ENCODE measurements around the gene HIGD1A. TPM values are rescaled to one million over a fixed set of nuclear protein-coding genes. Genes with fewer than 3 reads are reported as not detected.

Gene HIGD1A
- total and polyA plus RNA-seq, 10 of the 15 experiments (the other 5 are each of a cell fraction or from before 2014, with no cell fraction given) = 73.9 to 487 (median 175) TPM

- ATAC-seq = no peak
- no peaks in the 10 kb centered on the region; the same call in 1 of the 2 replicates for H3K79me2 ChIP-seq (ENCODE audit: control insufficient read depth, insufficient read depth, low read length)
- intact Hi-C loops (cut with micrococcal nuclease; ENCODE audit: unreplicated experiment) (no loop called here), in situ Hi-C loops (cut with MboI) (no loop called here)
- no peak overlapping the region for H3K27ac ChIP-seq (ENCODE audit: control insufficient read depth, insufficient read depth)
- FAIRE-seq = no peak
- H3K4me2 ChIP-seq (ENCODE audit: control insufficient read depth, insufficient read depth) = no peak overlapping the region
- no peaks in the 10 kb centered on the region for H3K27me3 ChIP-seq (replicated peaks in 1 of 2; ENCODE audit: control insufficient read depth in 2 of 2, insufficient read depth in 2 of 2, low read length in 1 of 2)
- ChIA-PET SMC1A (ENCODE audit: uncharacterized antibody, unreplicated experiment) (no interaction called here), CTCF (interaction anchor here (0.9 to 2.2 kb wide), 5 partner anchors 43 to 93 kb away, joined by 3 to 9 read pairs (median 3); no protein-coding TSS in a partner anchor), RAD21 (ENCODE audit: unreplicated experiment) (no interaction called here), POLR2A (no interaction called here)
- no TSS peak for BruUV-seq (replicated peaks)
- H3K4me1 ChIP-seq (ENCODE audit: control insufficient read depth, insufficient read depth, low read length) = no peaks in the 10 kb centered on the region
- peaks cover 0 to 5% of the 10 kb centered on the region in 2 experiments; a peak in 2 of 4 replicates for H3K36me3 ChIP-seq (ENCODE audit: control insufficient read depth in 2 of 2, insufficient read depth in 2 of 2, low read length in 1 of 2)
- H3K9me3 ChIP-seq (replicated peaks; ENCODE audit: control insufficient read depth, insufficient read depth, low read length) = no peaks in the 10 kb centered on the region
- H3K4me3 ChIP-seq = no peak overlapping the region
- no peak overlapping the region for H3K9ac ChIP-seq (ENCODE audit: control insufficient read depth, insufficient read depth, low read length)
- TF ChIP-seq, protein P1, sequence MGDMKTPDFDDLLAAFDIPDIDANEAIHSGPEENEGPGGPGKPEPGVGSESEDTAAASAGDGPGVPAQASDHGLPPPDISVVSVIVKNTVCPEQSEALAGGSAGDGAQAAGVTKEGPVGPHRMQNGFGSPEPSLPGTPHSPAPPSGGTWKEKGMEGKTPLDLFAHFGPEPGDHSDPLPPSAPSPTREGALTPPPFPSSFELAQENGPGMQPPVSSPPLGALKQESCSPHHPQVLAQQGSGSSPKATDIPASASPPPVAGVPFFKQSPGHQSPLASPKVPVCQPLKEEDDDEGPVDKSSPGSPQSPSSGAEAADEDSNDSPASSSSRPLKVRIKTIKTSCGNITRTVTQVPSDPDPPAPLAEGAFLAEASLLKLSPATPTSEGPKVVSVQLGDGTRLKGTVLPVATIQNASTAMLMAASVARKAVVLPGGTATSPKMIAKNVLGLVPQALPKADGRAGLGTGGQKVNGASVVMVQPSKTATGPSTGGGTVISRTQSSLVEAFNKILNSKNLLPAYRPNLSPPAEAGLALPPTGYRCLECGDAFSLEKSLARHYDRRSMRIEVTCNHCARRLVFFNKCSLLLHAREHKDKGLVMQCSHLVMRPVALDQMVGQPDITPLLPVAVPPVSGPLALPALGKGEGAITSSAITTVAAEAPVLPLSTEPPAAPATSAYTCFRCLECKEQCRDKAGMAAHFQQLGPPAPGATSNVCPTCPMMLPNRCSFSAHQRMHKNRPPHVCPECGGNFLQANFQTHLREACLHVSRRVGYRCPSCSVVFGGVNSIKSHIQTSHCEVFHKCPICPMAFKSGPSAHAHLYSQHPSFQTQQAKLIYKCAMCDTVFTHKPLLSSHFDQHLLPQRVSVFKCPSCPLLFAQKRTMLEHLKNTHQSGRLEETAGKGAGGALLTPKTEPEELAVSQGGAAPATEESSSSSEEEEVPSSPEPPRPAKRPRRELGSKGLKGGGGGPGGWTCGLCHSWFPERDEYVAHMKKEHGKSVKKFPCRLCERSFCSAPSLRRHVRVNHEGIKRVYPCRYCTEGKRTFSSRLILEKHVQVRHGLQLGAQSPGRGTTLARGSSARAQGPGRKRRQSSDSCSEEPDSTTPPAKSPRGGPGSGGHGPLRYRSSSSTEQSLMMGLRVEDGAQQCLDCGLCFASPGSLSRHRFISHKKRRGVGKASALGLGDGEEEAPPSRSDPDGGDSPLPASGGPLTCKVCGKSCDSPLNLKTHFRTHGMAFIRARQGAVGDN (IDR thresholded peaks at IDR 0.05) = no peak
- TF ChIP-seq ZNF217 (IDR thresholded peaks at IDR 0.05) (no peak), POLR2AphosphoS5 (IDR thresholded peaks at IDR 0.05; ENCODE audit: low read length) (no peak), BCLAF1 (IDR thresholded peaks at IDR 0.05) (no peak), ASH2L (IDR thresholded peaks at IDR 0.05; ENCODE audit: borderline replicate concordance, low read depth) (no peak), EZH2 (IDR thresholded peaks at IDR 0.05; ENCODE audit: borderline replicate concordance, control insufficient read depth, low read depth, low read length) (no peak), RB1 (IDR thresholded peaks at IDR 0.05; ENCODE audit: borderline replicate concordance) (no peak), IRF3 (IDR thresholded peaks at IDR 0.05) (no peak), CHD4 (IDR thresholded peaks at IDR 0.05) (no peak), ZBTB11 (CRISPR knock-in tag; IDR thresholded peaks at IDR 0.05) (no peak), NR2C2 (IDR thresholded peaks at IDR 0.05; ENCODE audit: borderline replicate concordance, control insufficient read depth, insufficient read length, low read depth) (no peak)
- no peak for DNase-seq (ENCODE audit: low read depth, low spot score)
- no peak overlapping the region for H2AFZ ChIP-seq (ENCODE audit: control insufficient read depth, low read depth, low read length)
- 96% methylated on average over 2 of the region's 2 CpGs for WGBS (ENCODE audit: insufficient coverage, insufficient replicate concordance, low lambda C conversion rate, missing lambda C conversion rate)
- H4K20me1 ChIP-seq (ENCODE audit: control insufficient read depth, insufficient read depth) = no peaks in the 10 kb centered on the region
Observed at GRCh38 chr3:42786631-42787030, 17.7 kb downstream of the HIGD1A start.

Data from GM12878 (cell line).